ENCODE measurements around the gene ALPK1.

Gene ALPK1

GRCh38 chr4:112296949-112297880 lies at the start of gene ALPK1:
Gene ALPK1 (plus strand): TSS chr4:112297369.
- Histone ChIP-seq H3K36me3 (ENCODE audit: control insufficient read depth, insufficient read depth, low read length, severe bottlenecking) (no peaks in the 10 kb centered on the region), H3K4me1 (ENCODE audit: control insufficient read depth, insufficient read depth, low read length) (peaks cover 23% of the 10 kb centered on the region), H3K9me3 (ENCODE audit: control insufficient read depth, low read length) (no peaks in the 10 kb centered on the region), H3K4me3 (ENCODE audit: low read length) (peak within 1 kb of the TSS; percentile 89), H3K9ac (ENCODE audit: low read length) (peak within 1 kb of the TSS; percentile 87), H3K27me3 (replicated peaks; ENCODE audit: control insufficient read depth, insufficient read depth, low read length) (no peaks in the 10 kb centered on the region)
- DNase-seq (ENCODE audit: low read depth), result peak; percentile 94

DNA sequence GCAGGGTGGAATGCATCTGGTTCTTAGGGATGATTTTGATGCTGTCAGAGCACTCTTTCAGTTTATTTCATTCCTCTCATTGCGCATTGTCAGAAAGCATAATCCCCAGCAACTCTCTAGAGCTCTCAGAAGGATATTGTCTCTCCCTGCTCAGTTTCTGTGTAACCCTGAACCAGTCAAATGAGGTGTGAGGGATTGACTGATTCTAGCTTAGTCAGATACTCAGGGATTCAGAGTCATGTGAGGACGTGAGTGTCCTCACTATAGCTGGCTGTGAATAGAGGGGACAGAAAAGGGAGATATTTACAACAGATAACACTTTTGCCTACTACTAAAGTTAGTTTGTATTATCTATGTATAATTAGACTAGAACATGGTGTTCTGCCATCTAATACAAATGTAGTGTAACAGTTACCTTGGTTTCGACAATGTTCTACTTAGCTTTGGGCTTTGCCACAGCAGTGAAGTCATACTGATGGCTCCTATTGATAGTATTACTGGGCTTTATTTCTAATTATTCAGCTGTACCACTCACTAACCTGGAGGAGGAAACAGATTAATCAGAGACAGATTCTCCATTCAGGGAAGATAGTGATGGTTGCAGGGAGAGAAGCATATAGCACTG lies 46.0 kb upstream of the ALPK1 start:
- H3K4me3 ChIP-seq (ENCODE audit: low read length), result peak overlapping the region; percentile 29
- no peaks in the 10 kb centered on the region for H3K27me3 ChIP-seq (replicated peaks; ENCODE audit: control insufficient read depth, insufficient read depth, low read length)
- H3K9ac ChIP-seq (ENCODE audit: low read length), result no peak overlapping the region
- H3K36me3 ChIP-seq (ENCODE audit: control insufficient read depth, insufficient read depth, low read length, severe bottlenecking), result peaks cover 6% of the 10 kb centered on the region
- H3K4me1 ChIP-seq (ENCODE audit: control insufficient read depth, insufficient read depth, low read length), result peaks cover 18% of the 10 kb centered on the region
- H3K9me3 ChIP-seq (ENCODE audit: control insufficient read depth, low read length), result no peaks in the 10 kb centered on the region
- no peak for DNase-seq (ENCODE audit: low read depth)

DNA sequence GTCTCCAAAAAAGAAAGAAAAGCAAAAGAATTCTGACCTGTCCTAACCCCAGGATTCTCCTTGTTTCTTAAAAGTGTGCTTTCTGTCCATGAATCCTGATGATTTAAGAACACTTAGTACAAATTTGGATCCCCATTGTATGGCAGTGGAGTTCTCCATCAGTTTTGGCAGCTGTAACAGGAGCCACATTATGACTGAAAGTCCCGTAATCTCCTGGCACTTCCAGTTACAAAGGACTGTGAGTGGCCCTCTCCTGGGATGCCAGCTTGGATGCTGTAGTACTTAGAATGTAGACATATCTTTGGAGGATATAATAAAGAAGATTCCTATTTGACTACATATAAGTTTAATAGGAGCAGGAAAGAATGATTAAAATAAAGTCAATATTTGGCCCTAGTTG lies 44.9 kb upstream of the ALPK1 start:
- H3K9me3 ChIP-seq (ENCODE audit: control insufficient read depth, low read length), result no peaks in the 10 kb centered on the region
- H3K9ac ChIP-seq (ENCODE audit: low read length), result no peak overlapping the region
- no peak overlapping the region for H3K4me3 ChIP-seq (ENCODE audit: low read length)
- peaks cover 18% of the 10 kb centered on the region for H3K4me1 ChIP-seq (ENCODE audit: control insufficient read depth, insufficient read depth, low read length)
- H3K36me3 ChIP-seq (ENCODE audit: control insufficient read depth, insufficient read depth, low read length, severe bottlenecking), result peaks cover 6% of the 10 kb centered on the region
- no peaks in the 10 kb centered on the region for H3K27me3 ChIP-seq (replicated peaks; ENCODE audit: control insufficient read depth, insufficient read depth, low read length)
- DNase-seq (ENCODE audit: low read depth), result no peak

- Histone ChIP-seq H3K9me3 (ENCODE audit: control insufficient read depth, low read length) (no peaks in the 10 kb centered on the region), H3K36me3 (ENCODE audit: control insufficient read depth, insufficient read depth, low read length, severe bottlenecking) (peaks cover 6% of the 10 kb centered on the region), H3K9ac (ENCODE audit: low read length) (no peak overlapping the region), H3K4me1 (ENCODE audit: control insufficient read depth, insufficient read depth, low read length) (peaks cover 18% of the 10 kb centered on the region), H3K4me3 (ENCODE audit: low read length) (no peak overlapping the region), H3K27me3 (replicated peaks; ENCODE audit: control insufficient read depth, insufficient read depth, low read length) (no peaks in the 10 kb centered on the region)
- DNase-seq (ENCODE audit: low read depth), result no peak
Observed at GRCh38 chr4:112253382-112254000, 43.7 kb upstream of the ALPK1 start.

- H3K36me3 ChIP-seq (ENCODE audit: control insufficient read depth, insufficient read depth, low read length, severe bottlenecking), result peaks cover 26% of the 10 kb centered on the region
- H3K9ac ChIP-seq (ENCODE audit: low read length), result no peak overlapping the region
- no peaks in the 10 kb centered on the region for H3K27me3 ChIP-seq (replicated peaks; ENCODE audit: control insufficient read depth, insufficient read depth, low read length)
- no peak overlapping the region for H3K4me3 ChIP-seq (ENCODE audit: low read length)
- no peak for DNase-seq (ENCODE audit: low read depth)
- no peaks in the 10 kb centered on the region for H3K9me3 ChIP-seq (ENCODE audit: control insufficient read depth, low read length)
- peaks cover 2% of the 10 kb centered on the region for H3K4me1 ChIP-seq (ENCODE audit: control insufficient read depth, insufficient read depth, low read length)
Observed at GRCh38 chr4:112257098-112257497, 40.1 kb upstream of the ALPK1 start.

DNA sequence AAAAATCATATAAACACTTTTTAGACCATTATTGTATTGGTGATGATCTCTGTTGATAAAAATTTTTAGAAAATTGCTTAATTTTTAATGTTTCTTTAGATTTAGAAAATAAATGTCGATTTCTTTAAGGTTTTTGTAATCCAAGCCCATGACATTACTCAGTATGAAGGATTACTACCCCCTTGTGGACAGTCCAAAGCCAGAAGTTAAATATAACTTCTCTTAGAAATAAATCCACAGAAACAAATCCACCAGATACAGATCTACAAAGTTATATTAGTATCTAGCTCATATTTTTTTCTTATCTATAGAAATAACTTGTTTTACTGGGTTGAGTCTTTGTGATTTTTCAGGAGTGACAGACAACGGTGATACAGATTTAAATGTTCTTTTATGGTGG lies 30.3 kb upstream of the ALPK1 start:
- H3K9me3 ChIP-seq (ENCODE audit: control insufficient read depth, low read length), result no peaks in the 10 kb centered on the region
- peaks cover 4% of the 10 kb centered on the region for H3K4me1 ChIP-seq (ENCODE audit: control insufficient read depth, insufficient read depth, low read length)
- no peak overlapping the region for H3K9ac ChIP-seq (ENCODE audit: low read length)
- H3K27me3 ChIP-seq (replicated peaks; ENCODE audit: control insufficient read depth, insufficient read depth, low read length), result no peaks in the 10 kb centered on the region
- H3K4me3 ChIP-seq (ENCODE audit: low read length), result no peak overlapping the region
- H3K36me3 ChIP-seq (ENCODE audit: control insufficient read depth, insufficient read depth, low read length, severe bottlenecking), result peaks cover 22% of the 10 kb centered on the region
- peak; percentile 69 for DNase-seq (ENCODE audit: low read depth)

DNA sequence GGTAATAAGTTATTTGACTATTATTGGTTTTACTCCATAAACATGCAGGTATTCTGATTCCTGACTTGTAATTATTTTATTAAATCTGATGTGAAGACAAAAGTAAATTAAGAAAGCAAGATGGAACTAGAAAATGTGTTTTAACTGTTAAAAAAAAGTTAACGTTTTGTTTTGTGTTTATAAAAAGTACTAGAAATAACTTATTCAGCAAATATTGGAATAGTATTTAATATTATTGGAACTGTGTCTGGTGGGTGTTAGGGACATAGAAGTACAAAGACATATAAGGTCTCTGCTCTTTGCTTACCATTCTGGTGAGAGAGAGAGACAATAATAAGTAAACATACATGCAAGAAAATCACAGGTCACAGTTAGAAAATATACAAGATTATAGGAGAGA lies 27.1 kb upstream of the ALPK1 start:
- Histone ChIP-seq H3K9ac (ENCODE audit: low read length) (no peak overlapping the region), H3K4me1 (ENCODE audit: control insufficient read depth, insufficient read depth, low read length) (peaks cover 14% of the 10 kb centered on the region), H3K9me3 (ENCODE audit: control insufficient read depth, low read length) (no peaks in the 10 kb centered on the region), H3K27me3 (replicated peaks; ENCODE audit: control insufficient read depth, insufficient read depth, low read length) (no peaks in the 10 kb centered on the region), H3K4me3 (ENCODE audit: low read length) (no peak overlapping the region), H3K36me3 (ENCODE audit: control insufficient read depth, insufficient read depth, low read length, severe bottlenecking) (peaks cover 16% of the 10 kb centered on the region)
- no peak for DNase-seq (ENCODE audit: low read depth)

DNA sequence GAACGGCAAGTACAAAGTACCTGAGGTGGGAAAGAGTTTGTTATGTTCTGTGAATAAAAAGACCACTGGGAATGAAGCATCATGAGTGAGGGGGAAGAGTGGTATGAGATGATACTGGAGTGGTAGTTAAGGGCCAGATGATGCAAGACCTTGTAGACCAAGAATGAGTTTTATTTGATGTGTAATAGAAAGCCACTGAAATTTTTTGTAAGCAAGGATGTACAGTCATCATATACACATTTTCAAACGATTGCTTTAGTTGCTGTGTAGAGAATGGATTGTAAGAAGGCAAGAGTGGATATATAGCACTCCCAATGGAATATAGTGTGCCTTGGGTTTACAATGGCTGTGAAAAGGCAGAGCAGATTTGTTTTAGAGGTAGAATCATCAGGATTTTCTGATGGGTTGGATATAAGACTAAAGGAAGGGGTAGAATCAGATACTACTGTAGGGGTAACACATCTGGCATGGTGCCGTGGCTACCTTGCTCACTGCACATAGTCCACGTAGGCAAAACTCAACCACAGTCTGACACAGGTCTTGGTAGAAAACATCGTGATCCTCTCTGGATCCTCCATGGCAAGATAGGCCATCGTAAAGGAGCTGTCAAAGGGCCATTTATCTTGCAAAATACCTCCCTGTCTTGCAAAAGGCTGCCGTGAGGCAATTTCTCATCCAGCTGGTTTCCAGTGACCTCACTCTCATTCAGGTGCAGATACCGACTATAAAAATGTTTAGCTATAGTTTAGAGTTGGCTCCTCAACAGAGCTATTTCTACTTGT lies 26.3 kb upstream of the ALPK1 start:
- DNase-seq (ENCODE audit: low read depth), result peak; percentile 43
- H3K27me3 ChIP-seq (replicated peaks; ENCODE audit: control insufficient read depth, insufficient read depth, low read length), result no peaks in the 10 kb centered on the region
- H3K4me1 ChIP-seq (ENCODE audit: control insufficient read depth, insufficient read depth, low read length), result peaks cover 14% of the 10 kb centered on the region
- H3K9me3 ChIP-seq (ENCODE audit: control insufficient read depth, low read length), result no peaks in the 10 kb centered on the region
- no peak overlapping the region for H3K4me3 ChIP-seq (ENCODE audit: low read length)
- no peak overlapping the region for H3K9ac ChIP-seq (ENCODE audit: low read length)
- H3K36me3 ChIP-seq (ENCODE audit: control insufficient read depth, insufficient read depth, low read length, severe bottlenecking), result peaks cover 16% of the 10 kb centered on the region

DNA sequence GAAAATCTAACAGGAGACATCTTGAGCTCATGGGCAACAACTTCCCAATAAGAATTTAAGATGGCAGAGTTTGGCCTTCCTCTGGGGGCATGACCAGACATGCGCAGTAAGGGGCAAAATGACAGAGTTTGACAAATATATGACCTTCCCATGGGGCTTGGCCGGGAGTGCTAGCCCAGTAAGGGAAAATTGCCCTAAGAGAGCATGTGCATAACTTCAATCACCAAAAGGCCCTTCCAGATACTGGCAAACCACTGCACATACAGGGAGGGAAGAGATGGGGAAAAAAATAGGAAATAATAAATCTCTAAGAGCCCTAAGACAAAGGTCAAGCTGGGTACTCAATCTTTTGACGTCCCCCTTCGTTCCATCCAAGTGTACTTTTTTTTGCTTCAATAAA lies 24.9 kb upstream of the ALPK1 start:
- H3K9ac ChIP-seq (ENCODE audit: low read length), result no peak overlapping the region
- peaks cover 14% of the 10 kb centered on the region for H3K4me1 ChIP-seq (ENCODE audit: control insufficient read depth, insufficient read depth, low read length)
- DNase-seq (ENCODE audit: low read depth), result no peak

DNA sequence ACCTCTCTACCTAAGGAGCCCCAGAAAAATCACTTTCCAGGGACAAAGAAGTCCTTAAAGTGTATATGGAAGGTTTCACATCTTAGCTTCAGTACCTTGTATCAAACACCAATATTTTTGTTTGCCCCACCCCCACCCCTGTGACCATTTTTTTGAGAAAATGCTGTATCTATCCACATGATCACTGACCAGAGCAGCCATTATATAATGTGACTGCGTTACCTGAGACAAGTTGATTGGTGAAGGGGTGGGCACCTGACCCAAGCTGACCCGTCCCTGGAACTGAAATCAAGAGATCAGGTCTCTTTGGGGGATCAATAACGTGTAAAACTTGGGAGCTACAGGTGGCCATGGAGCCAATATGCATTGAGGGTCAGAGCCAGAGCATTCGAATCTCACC lies 22.2 kb upstream of the ALPK1 start:
- Histone ChIP-seq H3K9ac (ENCODE audit: low read length) (no peak overlapping the region), H3K4me1 (ENCODE audit: control insufficient read depth, insufficient read depth, low read length) (peaks cover 14% of the 10 kb centered on the region), H3K36me3 (ENCODE audit: control insufficient read depth, insufficient read depth, low read length, severe bottlenecking) (no peaks in the 10 kb centered on the region), H3K9me3 (ENCODE audit: control insufficient read depth, low read length) (no peaks in the 10 kb centered on the region), H3K27me3 (replicated peaks; ENCODE audit: control insufficient read depth, insufficient read depth, low read length) (no peaks in the 10 kb centered on the region), H3K4me3 (ENCODE audit: low read length) (no peak overlapping the region)
- no peak for DNase-seq (ENCODE audit: low read depth)

More for the DNA sequence above, 24.9 kb upstream of the ALPK1 start:
- H3K9me3 ChIP-seq (ENCODE audit: control insufficient read depth, low read length), result no peaks in the 10 kb centered on the region
- H3K4me3 ChIP-seq (ENCODE audit: low read length), result no peak overlapping the region
- no peaks in the 10 kb centered on the region for H3K27me3 ChIP-seq (replicated peaks; ENCODE audit: control insufficient read depth, insufficient read depth, low read length)
- peaks cover 15% of the 10 kb centered on the region for H3K36me3 ChIP-seq (ENCODE audit: control insufficient read depth, insufficient read depth, low read length, severe bottlenecking)

DNA sequence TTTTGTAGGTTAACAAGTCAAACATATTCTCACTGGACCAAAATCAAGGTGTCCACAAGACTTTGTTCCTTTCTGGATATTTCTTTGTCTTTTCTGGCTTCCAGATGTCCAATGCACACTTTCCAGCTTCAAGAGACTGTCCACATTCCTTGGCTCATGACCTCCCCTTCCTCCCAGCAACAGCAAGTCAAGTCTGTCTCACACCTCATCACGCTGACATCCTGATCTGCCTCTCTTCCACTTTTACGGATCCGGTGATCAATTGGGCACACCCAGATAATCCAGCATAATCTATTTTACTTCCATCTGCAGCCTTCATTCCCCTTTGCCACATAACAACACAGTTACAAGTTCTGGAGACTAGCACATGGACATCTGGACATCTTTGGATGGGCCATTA lies 21.1 kb upstream of the ALPK1 start:
- Histone ChIP-seq H3K9ac (ENCODE audit: low read length) (no peak overlapping the region), H3K4me3 (ENCODE audit: low read length) (no peak overlapping the region), H3K4me1 (ENCODE audit: control insufficient read depth, insufficient read depth, low read length) (peaks cover 10% of the 10 kb centered on the region), H3K9me3 (ENCODE audit: control insufficient read depth, low read length) (no peaks in the 10 kb centered on the region), H3K36me3 (ENCODE audit: control insufficient read depth, insufficient read depth, low read length, severe bottlenecking) (no peaks in the 10 kb centered on the region), H3K27me3 (replicated peaks; ENCODE audit: control insufficient read depth, insufficient read depth, low read length) (no peaks in the 10 kb centered on the region)
- no peak for DNase-seq (ENCODE audit: low read depth)

All from adipocyte (in vitro differentiated cells).